ENCODE measurements around the gene FAM221A.

- TF ChIP-seq ELF4 (IDR thresholded peaks at IDR 0.05) (no peak), ARNT (IDR thresholded peaks at IDR 0.05) (no peak), FOXA1 (IDR thresholded peaks at IDR 0.05) (no peak), FOXM1 (IDR thresholded peaks at IDR 0.05; ENCODE audit: borderline replicate concordance) (no peak), HDGF (IDR thresholded peaks at IDR 0.05; ENCODE audit: borderline replicate concordance) (no peak), SUZ12 (IDR thresholded peaks at IDR 0.05) (no peak), L3MBTL2 (conservative IDR thresholded peaks at IDR 0.05) (no peak), BHLHE40 (IDR thresholded peaks at IDR 0.05; ENCODE audit: borderline replicate concordance) (no peak), TARDBP (IDR thresholded peaks at IDR 0.05) (no peak), ZNF384 (IDR thresholded peaks at IDR 0.05) (no peak), FOXK2 (IDR thresholded peaks at IDR 0.05) (no peak), CTBP1 (IDR thresholded peaks at IDR 0.05; ENCODE audit: borderline replicate concordance) (no peak), SP1 (IDR thresholded peaks at IDR 0.05) (no peak)
These were observed 29.2 kb downstream of the FAM221A start for GRCh38 chr7:23709081-23709750.
